GM12874 (cell line): Measurements from ENCODE around the gene PPP2R2C.

ENCODE experiments used
- CTCF ChIP-seq: IDR thresholded peaks from 2 replicates; pipeline ENCODE4 v1.5.1; 2011; ENCODE audit warnings: low read depth, mild to moderate bottlenecking, control low read depth, low read length, moderate library complexity; ENCODE audit not compliant: insufficient read depth

The PPP2R2C gene

GRCh38 chr4:6298035-6298434 lies 174.4 kb downstream of the PPP2R2C start:
- TF ChIP-seq CTCF, result no peak

GRCh38 chr4:6297266-6297815 lies 175.1 kb downstream of the PPP2R2C start:
- no peak for TF ChIP-seq CTCF

GRCh38 chr4:6296026-6296425 lies 176.4 kb downstream of the PPP2R2C start:
- no peak for TF ChIP-seq CTCF

GRCh38 chr4:6295495-6295894 lies 176.9 kb downstream of the PPP2R2C start:
- TF ChIP-seq CTCF, result no peak

- TF ChIP-seq CTCF, result no peak
Measured at GRCh38 chr4:6294705-6295421, 177.6 kb downstream of the PPP2R2C start.

- no peak for TF ChIP-seq CTCF
Measured at GRCh38 chr4:6293661-6294060, 178.8 kb downstream of the PPP2R2C start.

GRCh38 chr4:6293097-6293445 lies 179.3 kb downstream of the PPP2R2C start:
- no peak for TF ChIP-seq CTCF
